Measurements from ENCODE around the gene PHACTR3.

Gene PHACTR3

DNA sequence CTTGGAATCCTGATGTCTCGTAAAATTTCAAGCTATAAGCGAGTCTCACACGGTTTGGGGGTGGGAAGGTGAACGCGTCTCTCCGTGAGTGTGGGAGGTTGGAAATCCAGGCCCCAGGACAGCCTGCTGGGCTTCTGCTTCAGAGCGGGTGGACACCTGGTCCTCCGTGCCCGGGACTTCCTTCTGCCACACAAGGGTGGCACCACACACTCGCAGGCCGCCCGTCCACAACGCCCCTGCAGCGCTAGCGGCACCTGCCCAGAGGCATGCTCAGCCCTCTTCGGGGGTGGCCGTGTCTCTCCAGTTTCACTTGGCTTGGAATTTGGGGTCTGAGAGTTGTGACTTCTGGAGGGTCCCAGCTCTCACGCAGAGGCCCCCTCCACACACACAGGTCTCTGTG is 151.9 kb downstream of the PHACTR3 start:
- DNase-seq, result no peak

DNA sequence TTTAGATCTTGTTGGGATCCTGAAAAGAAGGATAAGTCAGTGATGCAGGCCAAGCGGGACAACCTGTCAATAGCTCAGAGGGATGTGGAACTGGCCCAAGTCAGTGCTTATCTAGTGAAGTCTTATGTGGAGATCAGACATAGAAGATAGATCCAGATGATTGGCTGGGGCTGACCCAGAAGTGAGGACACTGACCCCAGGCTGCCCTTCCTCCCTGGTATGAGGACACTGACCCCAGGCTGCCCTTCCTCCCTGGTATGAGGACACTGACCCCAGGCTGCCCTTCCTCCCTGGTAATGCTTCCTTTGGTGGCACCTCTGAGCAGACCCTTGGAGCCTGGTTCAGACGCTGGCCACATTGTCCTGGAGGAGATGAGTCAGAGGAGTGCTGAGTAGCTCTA is 159.7 kb downstream of the PHACTR3 start:
- no peak for DNase-seq

DNA sequence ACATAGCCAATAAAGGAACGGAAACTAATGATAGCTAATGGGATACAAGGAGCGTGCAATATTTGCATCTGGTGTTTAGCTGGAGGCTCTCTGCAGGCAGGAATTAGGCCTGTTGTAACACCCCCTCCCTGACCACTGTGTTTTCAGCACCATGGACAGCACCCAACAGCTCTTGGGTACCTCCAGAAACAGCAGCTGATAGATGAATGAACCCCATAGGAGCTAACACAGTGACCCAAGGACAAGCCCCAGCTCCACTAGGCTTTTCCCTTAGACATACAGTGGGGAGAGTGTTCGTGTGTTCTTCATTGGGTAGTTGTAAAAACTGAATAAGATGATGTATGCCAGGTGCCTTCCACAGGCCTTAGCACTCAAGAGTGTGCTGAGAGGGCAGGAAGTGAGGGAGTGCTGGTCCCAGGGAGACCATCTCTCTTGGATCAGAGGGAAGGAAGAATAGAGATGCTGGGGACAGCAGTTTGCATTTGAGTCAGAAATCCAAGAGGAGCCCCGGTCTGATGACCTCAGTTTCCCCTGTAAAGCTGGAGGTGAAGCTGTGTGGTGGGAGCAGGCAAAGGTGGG is 161.3 kb downstream of the PHACTR3 start:
- DNase-seq, result peak in 1 of 5 experiments; percentile 13

DNA sequence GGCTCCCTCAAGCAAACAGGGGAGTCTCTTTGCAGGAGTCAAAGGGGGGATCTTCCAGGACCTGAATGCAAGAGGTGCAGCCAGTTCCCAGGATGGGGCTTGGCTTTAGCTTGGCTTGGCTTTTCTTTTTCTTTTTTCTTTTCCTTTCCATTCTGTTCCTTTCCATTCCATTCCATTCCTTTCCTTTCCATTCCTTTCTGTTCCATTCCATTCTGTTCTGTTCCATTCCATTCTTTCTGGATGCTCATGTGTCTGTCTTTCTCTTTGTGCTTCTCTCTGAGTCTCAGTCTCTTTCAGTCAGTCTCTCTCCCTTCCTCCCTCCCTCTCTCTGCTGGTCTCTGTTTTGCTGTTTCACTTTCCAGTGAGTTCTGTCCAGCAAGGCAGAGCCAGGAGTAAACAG is 163.3 kb downstream of the PHACTR3 start:
- no peak for DNase-seq

DNA sequence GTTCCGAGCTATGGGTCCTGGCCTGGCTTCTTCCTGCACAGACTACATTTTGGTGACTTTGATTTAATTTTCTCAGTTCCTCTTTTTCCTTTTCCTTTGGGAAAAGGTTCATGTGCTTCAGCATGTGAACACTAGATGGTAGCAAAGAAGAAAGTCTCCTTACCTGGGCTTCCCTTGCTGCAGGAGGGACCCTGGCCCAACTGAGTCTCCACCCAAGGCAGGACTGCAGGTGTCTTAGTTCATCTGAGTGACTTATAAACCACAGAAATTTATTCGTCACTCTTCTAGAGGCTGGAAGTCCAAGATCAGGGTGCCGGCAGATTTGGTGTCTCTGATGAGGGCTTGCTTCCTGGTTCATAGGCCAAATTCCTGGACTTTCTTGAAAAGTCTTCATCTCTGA is 165.9 kb downstream of the PHACTR3 start:
- no peak for DNase-seq

DNA sequence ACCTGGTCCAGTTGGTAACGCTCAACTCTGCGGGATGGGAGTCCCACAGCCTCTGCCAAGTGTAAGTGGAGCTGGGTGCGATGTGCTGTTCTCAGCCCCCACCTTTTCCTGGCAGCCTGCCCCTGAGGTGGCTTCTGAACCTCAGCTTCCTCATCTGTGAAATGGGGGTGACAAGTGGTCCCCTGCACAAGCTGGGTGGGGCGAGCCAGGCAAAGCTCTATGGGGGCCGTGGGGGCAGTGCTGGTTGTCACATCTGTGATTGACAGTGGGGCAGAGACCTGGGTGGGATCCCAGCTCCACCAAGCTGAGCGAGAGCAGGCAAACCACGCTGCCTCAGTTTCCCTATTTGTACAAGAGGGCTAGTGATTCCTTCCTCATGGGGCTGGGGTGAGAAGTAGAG is 166.5 kb downstream of the PHACTR3 start:
- no peak for DNase-seq

DNA sequence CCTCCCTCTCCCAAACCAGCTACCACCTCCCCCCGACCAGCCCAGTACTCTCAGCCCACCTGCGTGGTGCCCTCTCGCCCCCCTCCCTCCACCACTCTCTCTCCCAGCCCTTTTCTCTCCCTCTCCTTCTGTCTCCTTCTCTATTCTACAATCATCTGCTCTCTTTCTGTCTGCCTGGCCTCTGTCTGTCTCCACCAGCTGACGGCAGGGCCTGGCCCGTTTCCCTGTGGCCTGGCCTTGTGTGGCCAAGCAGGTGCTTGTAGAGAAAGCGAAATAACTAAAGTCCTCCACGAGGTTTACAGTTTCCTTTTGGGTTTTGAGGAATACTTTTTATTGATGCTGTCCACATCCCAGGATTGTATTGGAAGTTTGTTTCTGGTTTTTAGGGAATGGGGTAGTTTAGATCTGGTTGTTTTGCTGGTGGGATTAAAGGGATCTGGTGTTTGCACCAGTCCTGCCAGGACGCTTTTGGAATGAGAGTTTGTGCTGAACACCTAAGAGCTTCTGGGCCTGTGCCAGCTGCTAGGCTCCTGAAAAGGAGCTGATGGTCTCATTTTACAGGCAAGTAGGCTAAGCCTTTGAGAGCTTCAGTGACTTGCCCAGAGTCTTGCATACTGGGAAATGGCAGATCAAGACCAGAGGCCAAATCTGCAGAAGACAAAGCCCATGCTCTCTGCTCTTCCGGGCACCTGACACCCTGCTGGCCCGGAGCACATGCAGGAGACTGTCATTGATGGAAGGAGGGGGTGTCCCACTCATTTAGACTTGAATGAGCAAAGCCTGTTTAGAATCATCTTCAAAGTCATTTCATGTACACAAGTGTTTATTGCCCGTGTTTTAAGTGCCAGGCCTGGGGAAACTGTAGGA is 167.4 kb downstream of the PHACTR3 start:
- no peak for DNase-seq

DNA sequence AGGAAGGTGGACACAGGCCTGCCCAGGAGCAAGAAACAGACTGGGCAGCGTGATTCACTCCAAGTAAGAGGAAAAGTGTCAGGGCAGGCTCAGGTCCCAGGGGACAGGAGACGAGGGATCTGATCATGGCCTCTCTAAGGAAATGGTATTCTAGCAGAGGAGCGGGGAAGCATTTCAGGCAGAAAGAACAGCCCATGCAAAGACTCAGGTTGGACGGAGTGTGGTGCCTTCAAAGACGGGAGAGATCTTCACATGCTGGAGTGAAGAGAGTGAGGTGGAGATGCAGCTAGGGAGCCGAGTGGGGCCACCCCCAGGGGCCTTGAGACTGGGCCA is 168.0 kb downstream of the PHACTR3 start:
- DNase-seq, result no peak

DNA sequence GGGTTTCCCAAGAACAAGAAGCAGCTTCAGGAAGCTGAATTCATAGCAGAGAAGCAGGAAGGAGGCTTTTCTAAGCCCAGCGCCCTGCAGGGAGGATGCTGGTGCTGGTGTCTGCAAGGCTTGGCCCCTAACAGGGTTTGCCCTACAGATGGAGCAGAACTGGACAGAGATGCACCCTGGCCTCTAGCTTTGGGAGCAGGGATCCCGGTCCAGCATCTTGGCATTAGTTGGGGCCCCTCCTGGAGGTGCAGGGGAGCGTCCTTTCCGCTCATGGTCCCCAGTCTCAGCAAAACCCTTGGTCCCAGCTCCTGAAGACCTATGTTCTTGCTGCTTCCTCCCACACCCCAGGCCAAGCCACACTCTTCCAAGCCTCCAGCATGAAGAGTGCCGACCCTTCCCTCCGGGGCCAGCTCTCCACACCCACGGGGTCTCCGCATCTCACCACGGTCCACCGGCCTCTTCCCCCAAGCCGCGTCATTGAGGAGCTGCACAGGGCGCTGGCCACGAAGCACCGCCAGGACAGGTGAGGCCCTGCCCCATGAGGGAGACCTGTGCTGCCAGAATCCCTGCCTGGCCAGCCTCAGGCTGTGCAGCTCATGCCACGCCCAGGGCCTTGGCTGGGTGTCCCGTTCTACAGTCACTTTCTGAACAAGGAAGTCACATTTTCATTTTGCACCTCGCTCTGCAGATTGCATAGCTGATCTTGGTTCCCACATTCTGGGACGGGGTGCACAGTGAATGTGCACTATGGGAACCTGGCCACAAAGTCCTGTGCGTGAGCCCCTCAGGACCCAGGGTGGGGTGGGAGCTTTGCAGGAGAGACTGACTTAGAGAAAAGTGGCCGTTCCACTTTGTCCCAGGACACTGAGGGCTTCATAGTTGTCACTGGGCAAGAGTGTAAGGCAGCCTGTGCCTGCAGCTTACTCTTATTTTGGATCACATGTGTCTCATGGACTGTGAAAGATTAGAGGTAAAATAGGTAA is 168.9 kb downstream of the PHACTR3 start:
- no peak for DNase-seq

DNA sequence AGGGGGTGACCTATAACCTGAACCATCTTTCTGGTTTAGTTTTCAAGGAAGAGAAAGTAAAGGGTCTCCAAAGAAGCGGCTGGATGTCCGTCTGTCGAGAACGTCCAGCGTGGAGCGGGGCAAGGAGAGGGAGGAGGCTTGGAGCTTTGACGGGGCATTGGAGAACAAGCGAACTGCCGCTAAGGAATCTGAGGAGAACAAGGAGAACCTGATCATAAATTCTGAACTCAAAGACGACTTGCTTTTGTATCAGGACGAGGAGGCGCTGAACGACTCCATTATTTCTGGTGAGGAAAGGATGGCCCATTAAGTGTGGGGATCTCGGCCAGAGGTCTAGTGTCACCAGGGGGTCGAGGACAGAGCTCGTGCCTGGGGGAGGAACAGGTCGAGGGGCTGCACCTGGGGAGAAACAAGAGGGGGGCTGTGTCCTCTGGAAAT is 169.9 kb downstream of the PHACTR3 start:
- no peak for DNase-seq

DNA sequence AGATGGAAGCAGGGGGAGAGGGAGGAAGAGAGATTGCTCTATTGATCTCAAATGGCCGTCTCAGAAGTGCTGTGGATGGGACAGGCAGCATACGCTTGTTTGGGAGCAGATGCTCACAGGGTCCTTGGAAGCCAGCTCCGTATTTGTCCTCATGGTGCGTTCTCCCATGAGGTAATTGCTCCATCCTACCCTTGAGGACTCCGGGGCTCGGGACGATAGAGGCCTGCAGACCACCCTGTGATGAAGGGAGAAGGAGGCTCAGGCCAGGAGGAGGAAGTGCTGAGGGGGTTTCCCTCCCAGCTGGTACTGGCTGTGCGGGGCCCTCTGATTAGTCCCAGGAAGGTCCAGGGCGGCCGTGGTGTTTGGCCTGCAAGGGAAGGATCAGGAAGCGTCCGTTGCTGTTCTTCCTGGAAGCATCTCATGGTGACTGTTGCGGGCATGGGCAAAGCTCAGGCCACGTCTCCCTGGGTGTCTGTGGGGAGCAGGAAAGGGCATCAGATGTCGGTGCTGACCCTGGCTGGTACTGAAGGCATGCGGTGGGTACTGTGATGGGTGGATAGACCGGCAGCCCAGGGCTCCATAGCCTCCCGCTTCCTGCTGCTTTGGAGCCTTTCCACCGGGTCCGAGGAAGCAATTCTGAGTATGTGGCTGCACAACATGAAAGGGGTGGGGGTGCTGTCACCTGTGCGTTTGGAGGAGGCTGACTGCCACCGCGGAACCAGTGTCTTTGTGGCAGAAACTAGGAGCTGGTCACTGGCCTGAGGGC is 170.8 kb downstream of the PHACTR3 start:
- no peak for DNase-seq

DNA sequence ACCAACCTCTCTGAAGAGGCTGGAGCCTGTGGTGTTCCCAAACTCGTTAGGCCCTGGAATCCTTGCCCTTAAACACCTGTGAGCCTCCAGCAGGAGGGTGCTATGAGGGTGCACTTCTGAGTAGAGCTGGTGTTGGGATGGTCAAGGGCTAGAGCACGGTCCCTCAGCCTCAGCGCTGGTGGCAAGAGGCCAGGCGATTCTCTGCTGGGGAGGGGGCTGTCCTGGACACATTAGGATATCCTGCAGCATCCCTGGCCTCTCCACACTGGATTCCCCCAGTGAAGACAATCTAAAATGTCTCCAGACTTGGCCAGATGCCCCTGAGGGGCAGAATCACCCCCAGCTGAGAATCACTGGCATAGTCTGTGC is 171.3 kb downstream of the PHACTR3 start:
- no peak for DNase-seq

DNA sequence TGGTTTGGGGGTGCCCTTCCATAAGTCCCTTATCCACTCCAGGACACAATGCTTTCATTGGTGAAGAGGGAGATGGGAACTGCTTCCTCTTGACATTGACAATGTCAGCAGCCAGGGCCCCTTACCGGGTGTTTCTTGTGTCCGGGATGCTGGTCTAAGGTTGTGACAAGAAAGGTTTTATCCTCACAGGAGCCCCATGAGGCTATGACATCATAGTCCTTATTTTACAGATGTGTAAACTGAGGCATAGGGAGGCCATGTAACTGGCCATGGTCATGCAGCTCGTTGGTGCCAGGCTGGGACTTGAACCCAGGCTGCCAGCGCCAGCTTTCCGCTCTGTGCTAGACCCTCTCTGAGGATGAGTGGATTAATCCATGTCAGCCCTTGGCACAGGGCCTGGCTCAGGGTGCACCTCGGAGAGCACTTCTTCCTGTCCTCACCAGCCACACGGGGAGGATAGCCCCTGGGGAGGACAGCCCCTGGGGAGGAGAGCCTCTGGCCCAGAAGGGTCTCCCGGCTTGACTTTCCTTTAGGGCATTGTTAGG is 171.8 kb downstream of the PHACTR3 start:
- no peak for DNase-seq

DNA sequence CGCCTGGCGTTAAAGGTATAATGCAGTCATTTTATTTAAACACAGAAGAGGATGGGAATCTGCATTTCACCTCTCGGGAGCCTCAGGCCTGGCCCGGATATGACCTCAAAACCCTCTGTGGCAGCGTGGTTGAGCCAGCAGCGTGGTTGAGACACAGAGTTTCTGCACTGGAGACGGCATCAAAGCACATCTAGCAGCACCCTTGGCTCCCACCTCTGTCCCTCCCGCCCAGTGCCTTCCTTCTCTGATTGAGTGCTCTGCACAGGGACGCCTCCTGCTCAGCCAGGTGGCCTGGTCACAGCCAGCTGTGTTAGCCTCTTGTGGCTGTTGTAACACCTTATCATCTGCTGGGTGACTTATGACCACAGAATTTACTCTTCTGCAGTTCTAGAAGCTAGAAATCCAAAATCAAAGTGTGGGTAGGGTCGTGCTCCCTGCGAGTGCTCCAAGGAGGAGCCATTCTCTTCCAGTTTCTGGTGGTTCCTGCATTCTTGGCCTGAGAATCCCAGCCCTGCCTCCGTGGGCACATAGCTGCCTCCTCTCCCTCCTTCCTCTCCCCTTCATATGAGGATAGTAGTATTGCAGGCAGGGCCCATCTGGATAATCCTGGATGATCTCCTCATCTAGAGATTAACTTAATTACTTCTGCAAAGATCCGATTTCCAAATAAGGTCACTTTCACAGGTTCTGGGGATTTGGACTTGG is 172.4 kb downstream of the PHACTR3 start:
- no peak for DNase-seq

DNA sequence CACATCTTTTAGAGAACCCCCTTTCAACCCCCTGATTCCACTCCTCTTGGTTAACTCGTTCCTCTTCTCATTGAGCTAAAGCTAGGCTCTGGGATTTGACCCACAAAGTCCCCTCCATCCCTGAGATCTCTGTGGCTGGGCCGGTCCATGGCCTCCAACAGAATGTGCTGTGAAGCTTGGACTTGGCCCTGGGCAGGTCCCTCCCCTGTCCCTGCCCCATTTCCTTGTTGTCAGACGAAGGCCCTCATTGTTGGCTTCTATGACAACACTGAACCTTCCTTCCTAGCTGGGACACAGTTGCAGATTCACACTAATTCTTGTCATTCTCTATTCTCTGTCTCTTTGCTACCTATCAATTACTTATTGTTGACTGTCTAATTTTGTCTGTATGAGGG is 173.0 kb downstream of the PHACTR3 start:
- no peak for DNase-seq

DNA sequence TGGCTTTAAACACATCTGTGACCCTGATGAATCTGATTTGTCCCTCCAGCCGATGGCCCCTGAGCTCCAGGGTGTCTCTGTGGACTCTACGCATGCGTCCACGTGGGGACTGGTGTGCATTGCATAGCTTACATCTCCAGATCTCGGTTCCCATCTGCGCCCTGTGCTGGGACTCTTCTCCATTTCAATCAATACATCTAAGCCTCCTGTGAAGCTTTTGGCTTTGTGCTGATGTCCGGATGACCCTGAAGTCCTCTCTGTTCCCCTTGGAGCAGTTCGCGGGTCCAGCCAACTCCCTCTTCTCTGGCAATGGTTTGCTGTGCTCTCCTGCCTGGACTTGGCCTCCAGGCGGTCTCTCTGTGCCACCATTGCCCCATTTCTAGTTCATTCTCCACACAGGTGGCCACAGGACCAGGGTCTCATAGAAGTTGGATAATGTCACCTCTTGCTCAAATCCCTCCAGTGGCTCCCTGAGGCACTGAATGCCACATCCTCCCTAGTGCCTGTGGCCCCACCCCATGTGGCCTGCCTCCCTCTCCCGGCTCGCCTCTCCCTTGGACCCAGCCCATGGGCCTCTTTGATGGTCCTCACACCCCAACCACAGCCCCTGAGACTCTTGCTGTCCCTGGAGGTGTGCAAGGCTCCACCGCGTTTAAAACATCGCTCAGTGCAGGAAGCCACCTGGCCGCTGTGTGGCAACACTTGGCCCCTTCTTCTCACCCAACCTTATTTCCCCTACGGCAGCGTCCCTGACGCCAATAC is 173.7 kb downstream of the PHACTR3 start:
- no peak for DNase-seq

DNA sequence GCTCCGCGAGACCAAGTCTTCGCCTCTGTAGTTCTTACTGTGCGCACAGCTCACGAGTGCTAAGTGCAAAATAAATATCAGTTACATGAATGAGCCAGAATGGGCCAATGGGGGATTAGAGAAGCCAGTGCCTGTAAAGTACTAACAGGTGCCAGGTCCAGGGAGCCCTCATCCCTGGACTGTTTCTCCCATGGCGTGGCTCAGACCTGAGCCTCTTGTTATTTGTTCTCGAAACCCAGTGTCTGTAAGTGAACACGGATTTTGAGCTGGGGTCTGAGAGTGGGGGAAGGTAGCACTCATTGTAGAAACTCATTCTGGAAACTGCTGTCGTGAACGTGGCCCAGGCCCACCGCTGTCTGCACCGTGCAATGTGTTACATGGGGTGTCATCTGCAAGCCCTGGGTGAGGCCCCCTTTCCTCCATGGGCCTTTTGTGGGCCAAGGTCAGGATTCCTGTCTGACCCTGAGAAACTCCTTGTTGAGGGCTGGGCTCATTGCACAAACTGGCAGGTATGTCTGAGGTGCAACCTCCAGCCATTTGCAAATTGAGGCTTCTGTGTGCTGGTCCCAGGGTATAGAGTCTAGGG is 174.4 kb downstream of the PHACTR3 start:
- no peak for DNase-seq

DNA sequence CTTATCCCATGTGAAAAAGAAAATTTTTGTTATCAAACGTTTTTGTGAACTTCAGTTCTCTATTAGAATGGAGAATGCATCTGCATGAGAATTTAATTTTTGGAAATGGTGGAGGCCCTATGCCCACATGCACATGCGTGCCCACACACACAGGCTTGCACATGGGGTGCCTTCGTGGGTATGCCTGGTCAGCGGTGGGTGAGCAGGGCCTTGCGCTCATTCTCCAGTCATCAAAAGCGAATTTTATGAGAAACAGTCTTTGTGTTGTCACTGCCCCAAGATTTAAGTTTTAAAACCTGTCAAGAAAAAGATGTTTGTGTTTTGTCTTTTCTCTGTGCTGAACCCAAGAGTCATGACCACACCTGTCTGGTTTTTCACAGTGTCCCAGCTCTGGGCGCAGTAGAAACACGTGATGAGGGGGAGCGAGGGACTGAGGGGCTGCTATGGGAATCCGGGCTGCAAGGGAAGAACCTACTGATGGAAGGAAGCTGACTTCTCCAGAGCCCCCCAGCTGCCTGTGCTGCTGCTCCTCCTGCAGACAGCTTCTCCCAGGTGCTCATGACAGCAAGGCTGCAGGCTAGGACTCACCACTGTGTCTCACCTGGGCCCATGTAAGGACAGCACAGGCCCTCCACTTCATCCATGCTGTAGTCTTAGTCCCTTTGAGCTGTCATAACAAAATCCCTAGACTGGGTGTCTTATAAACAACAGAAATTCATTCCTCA is 175.5 kb downstream of the PHACTR3 start:
- no peak for DNase-seq

DNA sequence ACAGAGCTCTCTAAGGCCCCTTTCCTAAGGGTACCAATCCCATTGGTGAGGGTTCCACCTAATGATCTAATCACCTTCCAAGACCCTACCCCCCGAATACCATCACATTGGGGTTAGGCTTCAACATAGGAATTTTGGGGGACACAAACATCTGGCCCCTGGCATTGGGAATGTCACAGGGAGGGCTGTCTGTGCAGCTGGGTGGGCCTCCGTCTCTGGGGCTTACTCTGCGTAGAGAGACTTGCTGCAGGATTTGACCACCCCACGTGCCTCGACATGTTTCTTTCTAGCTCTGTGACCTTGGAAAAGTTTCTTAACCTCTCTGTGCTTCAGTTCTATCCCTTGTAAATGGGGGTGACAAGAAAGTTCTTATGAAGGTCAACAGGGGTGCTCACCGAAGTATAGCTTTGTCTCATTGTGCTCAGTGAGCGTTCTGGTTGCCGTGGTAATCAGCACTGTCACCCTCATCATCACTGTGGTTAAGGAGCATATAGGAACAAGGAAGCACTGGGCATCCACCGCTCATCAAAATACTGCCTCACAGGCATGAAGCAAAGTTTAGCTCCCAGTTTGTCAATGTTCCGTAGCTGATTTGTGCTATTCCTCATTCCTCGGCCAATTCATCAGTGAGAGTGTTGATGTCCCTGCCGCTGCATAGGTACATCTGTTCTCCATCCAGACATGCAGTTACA is 176.3 kb downstream of the PHACTR3 start:
- no peak for DNase-seq

All from T-helper 2 cell (primary cell).